ENCODE data around the gene KCTD15.
A peak's percentile ranks its signal among the peaks of the same experiment; 100 is the strongest.

The KCTD15 gene

GRCh38 chr19:33777351-33777750, 19.3 kb upstream of the KCTD15 start:
- TF ChIP-seq ZFX (IDR thresholded peaks at IDR 0.05; ENCODE audit: borderline replicate concordance) = no peak
- no peak for TF ChIP-seq CTCF (IDR thresholded peaks at IDR 0.05)
- no peak overlapping the region for H3K27ac ChIP-seq

GRCh38 chr19:33777753-33778088, 18.9 kb upstream of the KCTD15 start:
- TF ChIP-seq CTCF (IDR thresholded peaks at IDR 0.05) (no peak), ZFX (IDR thresholded peaks at IDR 0.05; ENCODE audit: borderline replicate concordance) (no peak)

GRCh38 chr19:33778089-33778791, 18.4 kb upstream of the KCTD15 start:
- H3K27ac ChIP-seq = no peak overlapping the region
- TF ChIP-seq ZFX (IDR thresholded peaks at IDR 0.05; ENCODE audit: borderline replicate concordance) (no peak), CTCF (IDR thresholded peaks at IDR 0.05) (peak; percentile 100)

More at GRCh38 chr19:33777753-33778088, 18.9 kb upstream of the KCTD15 start:
- H3K27ac ChIP-seq = no peak overlapping the region

- TF ChIP-seq ZFX (IDR thresholded peaks at IDR 0.05; ENCODE audit: borderline replicate concordance) (no peak), CTCF (IDR thresholded peaks at IDR 0.05) (no peak)
- no peak overlapping the region for H3K27ac ChIP-seq
These were observed 16.8 kb upstream of the KCTD15 start for GRCh38 chr19:33779849-33780248.

- H3K27ac ChIP-seq = no peak overlapping the region
- TF ChIP-seq CTCF (IDR thresholded peaks at IDR 0.05) (no peak), ZFX (IDR thresholded peaks at IDR 0.05; ENCODE audit: borderline replicate concordance) (no peak)
These were observed 16.4 kb upstream of the KCTD15 start for GRCh38 chr19:33780251-33780650.

GRCh38 chr19:33780746-33781145, 15.9 kb upstream of the KCTD15 start:
- H3K27ac ChIP-seq = no peak overlapping the region
- no peak for TF ChIP-seq ZFX (IDR thresholded peaks at IDR 0.05; ENCODE audit: borderline replicate concordance)

- TF ChIP-seq CTCF (IDR thresholded peaks at IDR 0.05) = no peak
- no peak for TF ChIP-seq ZFX (IDR thresholded peaks at IDR 0.05; ENCODE audit: borderline replicate concordance)
- no peak overlapping the region for H3K27ac ChIP-seq
These were observed 15.2 kb upstream of the KCTD15 start for GRCh38 chr19:33781415-33781935.
